Measurements from ENCODE around the gene SIRT3. TPM values are rescaled to one million over a fixed set of nuclear protein-coding genes. Genes with fewer than 3 reads are reported as not detected.

Gene SIRT3
- total and polyA plus RNA-seq, 2 of the 13 experiments (the other 11 are each of a cell fraction or from before 2014, with no cell fraction given), result 15.1 to 18.2 TPM

DNA sequence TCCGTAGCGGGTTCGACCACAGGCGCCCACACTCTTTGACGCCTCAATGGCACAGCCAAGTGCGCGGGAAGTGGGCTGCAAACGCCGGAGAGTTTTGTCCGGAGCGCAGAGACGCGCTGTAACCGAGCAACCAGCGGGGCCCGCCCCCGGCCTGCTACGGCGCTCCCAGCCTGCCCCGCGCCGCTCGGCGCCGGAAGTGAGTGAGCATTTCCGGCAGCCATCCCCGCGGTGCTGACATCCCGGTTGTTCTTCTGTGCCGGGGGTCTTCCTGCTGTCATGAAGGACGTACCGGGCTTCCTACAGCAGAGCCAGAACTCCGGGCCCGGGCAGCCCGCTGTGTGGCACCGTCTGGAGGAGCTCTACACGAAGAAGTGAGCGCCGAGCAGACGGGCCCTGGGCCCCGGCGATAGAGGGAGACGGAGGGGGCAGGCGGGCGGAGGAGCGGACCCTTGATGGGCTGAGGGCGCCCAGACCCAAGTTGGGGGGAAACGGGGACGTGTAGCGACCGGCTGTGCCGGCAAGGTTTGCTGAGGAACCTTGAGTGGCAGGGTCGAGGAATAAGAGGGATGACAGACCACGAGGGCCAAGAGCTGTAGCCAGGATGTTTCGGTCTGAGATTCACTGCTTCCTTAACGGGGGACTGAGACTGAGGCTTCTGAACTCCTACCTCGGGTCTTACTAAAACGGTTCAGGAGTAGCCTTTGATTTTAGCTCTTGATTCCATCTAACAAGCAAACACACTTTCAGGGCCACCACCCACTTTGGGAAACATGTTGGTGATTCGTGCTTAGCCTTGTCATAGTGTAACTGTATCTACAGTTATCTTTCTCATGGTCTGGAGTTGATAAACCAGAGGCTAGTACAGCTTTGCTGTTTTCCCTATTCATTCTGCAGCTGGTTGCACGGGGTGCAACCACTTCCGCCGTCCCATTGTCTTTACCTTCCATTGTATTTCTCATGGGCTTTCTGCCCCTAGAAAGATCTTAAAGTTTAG, 929 bp upstream of the SIRT3 start, which contains the start of gene PSMD13 (continued):
- TF ChIP-seq, protein P1, sequence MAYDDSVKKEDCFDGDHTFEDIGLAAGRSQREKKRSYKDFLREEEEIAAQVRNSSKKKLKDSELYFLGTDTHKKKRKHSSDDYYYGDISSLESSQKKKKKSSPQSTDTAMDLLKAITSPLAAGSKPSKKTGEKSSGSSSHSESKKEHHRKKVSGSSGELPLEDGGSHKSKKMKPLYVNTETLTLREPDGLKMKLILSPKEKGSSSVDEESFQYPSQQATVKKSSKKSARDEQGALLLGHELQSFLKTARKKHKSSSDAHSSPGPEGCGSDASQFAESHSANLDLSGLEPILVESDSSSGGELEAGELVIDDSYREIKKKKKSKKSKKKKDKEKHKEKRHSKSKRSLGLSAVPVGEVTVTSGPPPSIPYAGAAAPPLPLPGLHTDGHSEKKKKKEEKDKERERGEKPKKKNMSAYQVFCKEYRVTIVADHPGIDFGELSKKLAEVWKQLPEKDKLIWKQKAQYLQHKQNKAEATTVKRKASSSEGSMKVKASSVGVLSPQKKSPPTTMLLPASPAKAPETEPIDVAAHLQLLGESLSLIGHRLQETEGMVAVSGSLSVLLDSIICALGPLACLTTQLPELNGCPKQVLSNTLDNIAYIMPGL (CRISPR knock-in tag; IDR thresholded peaks at IDR 0.05; ENCODE audit: borderline replicate concordance in 1 of 2, low read depth in 1 of 2), result peak in 1 of 2 experiments; percentile 60; a peak in 2 of 4 replicates
- TF ChIP-seq NONO (IDR thresholded peaks at IDR 0.05) (no peak), NONO (CRISPR knock-in tag; conservative IDR thresholded peaks at IDR 0.05) (peak; percentile 67; the same call in 1 of the 2 replicates), MIXL1 (CRISPR knock-in tag; IDR thresholded peaks at IDR 0.05) (0 out of 2 replicates have a peak, but pooled peaks have one; percentile 32), U2AF1 (optimal IDR thresholded peaks at IDR 0.05; ENCODE audit: low read depth, low read length) (peak; percentile 72), TBX2 (CRISPR knock-in tag; IDR thresholded peaks at IDR 0.05; ENCODE audit: borderline replicate concordance) (0 out of 2 replicates have a peak, but pooled peaks have one; percentile 29), MEIS1 (CRISPR knock-in tag; IDR thresholded peaks at IDR 0.05; ENCODE audit: borderline replicate concordance) (peak; percentile 29; the same call in 1 of the 2 replicates), RFX1 (IDR thresholded peaks at IDR 0.05) (peak; percentile 75), ZNF619 (CRISPR knock-in tag; IDR thresholded peaks at IDR 0.05) (peak; percentile 83), RBFOX2 (IDR thresholded peaks at IDR 0.05; ENCODE audit: low read depth, low read length) (peak; percentile 86)
- TF ChIP-seq, protein P2, sequence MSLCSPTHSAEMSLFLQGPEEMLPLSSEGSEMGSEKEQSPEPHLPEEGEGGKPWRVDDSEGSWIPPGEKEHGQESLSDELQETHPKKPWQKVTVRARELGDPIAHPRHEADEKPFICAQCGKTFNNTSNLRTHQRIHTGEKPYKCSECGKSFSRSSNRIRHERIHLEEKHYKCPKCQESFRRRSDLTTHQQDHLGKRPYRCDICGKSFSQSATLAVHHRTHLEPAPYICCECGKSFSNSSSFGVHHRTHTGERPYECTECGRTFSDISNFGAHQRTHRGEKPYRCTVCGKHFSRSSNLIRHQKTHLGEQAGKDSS (CRISPR knock-in tag; IDR thresholded peaks at IDR 0.05; ENCODE audit: borderline replicate concordance, low read depth), result peak; percentile 34; the same call in 1 of the 2 replicates
- TF ChIP-seq, protein P3, sequence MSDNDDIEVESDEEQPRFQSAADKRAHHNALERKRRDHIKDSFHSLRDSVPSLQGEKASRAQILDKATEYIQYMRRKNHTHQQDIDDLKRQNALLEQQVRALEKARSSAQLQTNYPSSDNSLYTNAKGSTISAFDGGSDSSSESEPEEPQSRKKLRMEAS (IDR thresholded peaks at IDR 0.05), result no peak
- TF ChIP-seq, protein P4, sequence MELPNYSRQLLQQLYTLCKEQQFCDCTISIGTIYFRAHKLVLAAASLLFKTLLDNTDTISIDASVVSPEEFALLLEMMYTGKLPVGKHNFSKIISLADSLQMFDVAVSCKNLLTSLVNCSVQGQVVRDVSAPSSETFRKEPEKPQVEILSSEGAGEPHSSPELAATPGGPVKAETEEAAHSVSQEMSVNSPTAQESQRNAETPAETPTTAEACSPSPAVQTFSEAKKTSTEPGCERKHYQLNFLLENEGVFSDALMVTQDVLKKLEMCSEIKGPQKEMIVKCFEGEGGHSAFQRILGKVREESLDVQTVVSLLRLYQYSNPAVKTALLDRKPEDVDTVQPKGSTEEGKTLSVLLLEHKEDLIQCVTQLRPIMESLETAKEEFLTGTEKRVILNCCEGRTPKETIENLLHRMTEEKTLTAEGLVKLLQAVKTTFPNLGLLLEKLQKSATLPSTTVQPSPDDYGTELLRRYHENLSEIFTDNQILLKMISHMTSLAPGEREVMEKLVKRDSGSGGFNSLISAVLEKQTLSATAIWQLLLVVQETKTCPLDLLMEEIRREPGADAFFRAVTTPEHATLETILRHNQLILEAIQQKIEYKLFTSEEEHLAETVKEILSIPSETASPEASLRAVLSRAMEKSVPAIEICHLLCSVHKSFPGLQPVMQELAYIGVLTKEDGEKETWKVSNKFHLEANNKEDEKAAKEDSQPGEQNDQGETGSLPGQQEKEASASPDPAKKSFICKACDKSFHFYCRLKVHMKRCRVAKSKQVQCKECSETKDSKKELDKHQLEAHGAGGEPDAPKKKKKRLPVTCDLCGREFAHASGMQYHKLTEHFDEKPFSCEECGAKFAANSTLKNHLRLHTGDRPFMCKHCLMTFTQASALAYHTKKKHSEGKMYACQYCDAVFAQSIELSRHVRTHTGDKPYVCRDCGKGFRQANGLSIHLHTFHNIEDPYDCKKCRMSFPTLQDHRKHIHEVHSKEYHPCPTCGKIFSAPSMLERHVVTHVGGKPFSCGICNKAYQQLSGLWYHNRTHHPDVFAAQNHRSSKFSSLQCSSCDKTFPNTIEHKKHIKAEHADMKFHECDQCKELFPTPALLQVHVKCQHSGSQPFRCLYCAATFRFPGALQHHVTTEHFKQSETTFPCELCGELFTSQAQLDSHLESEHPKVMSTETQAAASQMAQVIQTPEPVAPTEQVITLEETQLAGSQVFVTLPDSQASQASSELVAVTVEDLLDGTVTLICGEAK (IDR thresholded peaks at IDR 0.05), result peak; percentile 47
- TF ChIP-seq, protein P4 (CRISPR knock-in tag; IDR thresholded peaks at IDR 0.05), result peak; percentile 46; the same call in 1 of the 2 replicates
